GM19328 (cell line): Measurements from ENCODE around the gene PDIA5.

Source experiments
- ATAC-seq: cut with Tn5 transposase; IDR thresholded peaks from one replicate; pipeline ENCODE4 v1.9.1; 2021; ENCODE audit warnings: mild to moderate bottlenecking, moderate library complexity; ENCODE audit not compliant: unreplicated experiment

Gene PDIA5

GRCh38 chr3:123090728-123091531, 24.1 kb downstream of the PDIA5 start:
- ATAC-seq: no peak

GRCh38 chr3:123092243-123092642, 25.4 kb downstream of the PDIA5 start:
- no peak for ATAC-seq

GRCh38 chr3:123093696-123094095, 26.9 kb downstream of the PDIA5 start:
- no peak for ATAC-seq

GRCh38 chr3:123094516-123095313, 27.9 kb downstream of the PDIA5 start:
- no peak for ATAC-seq

GRCh38 chr3:123096126-123096525, 29.3 kb downstream of the PDIA5 start:
- ATAC-seq: no peak

GRCh38 chr3:123096731-123097130, 29.9 kb downstream of the PDIA5 start:
- no peak for ATAC-seq

- no peak for ATAC-seq
Measured at GRCh38 chr3:123098426-123099330, 31.9 kb downstream of the PDIA5 start.

GRCh38 chr3:123099331-123100192, 32.7 kb downstream of the PDIA5 start:
- ATAC-seq: no peak

- no peak for ATAC-seq
Measured at GRCh38 chr3:123100193-123100776, 33.5 kb downstream of the PDIA5 start.

GRCh38 chr3:123102249-123102648, 35.4 kb downstream of the PDIA5 start:
- no peak for ATAC-seq

- no peak for ATAC-seq
Measured at GRCh38 chr3:123102826-123103225, 36.0 kb downstream of the PDIA5 start.

GRCh38 chr3:123104550-123104949, 37.7 kb downstream of the PDIA5 start:
- no peak for ATAC-seq

GRCh38 chr3:123105201-123106189, 38.7 kb downstream of the PDIA5 start:
- no peak for ATAC-seq

GRCh38 chr3:123110282-123110975, 43.6 kb downstream of the PDIA5 start:
- ATAC-seq: no peak

- ATAC-seq: no peak
Measured at GRCh38 chr3:123110976-123111615, 44.3 kb downstream of the PDIA5 start.

GRCh38 chr3:123111640-123112039, 44.8 kb downstream of the PDIA5 start:
- no peak for ATAC-seq

- ATAC-seq: no peak
Measured at GRCh38 chr3:123112232-123112631, 45.4 kb downstream of the PDIA5 start.
